RWPE1 (cell line): Measurements from ENCODE around the gene LYZL1.
"Not testable (repeated sequence)": the region's sequence is repeated elsewhere in the genome, so short reads cannot be mapped to it uniquely, and the experiment has no call there.

Source experiments
- CTCF ChIA-PET: fragments of 350-600 bp; sonication (Branson Sonifier 250); formaldehyde crosslinking; extraction: SDS; loops from one replicate; lab custom pipeline; 2021; lab: Yijun Ruan, JAX
- POLR2A ChIA-PET: fragments of 400-600 bp; formaldehyde crosslinking; extraction: SDS; loops from one replicate; lab custom pipeline; 2020; ENCODE audit warnings: antibody characterized with exemption; ENCODE audit not compliant: low non-redundant PET; lab: Yijun Ruan, JAX
- DNase-seq: peaks from one replicate; pipeline ENCODE4 v3.0.0; 2012; ENCODE audit warnings: low spot score
- H3K27ac ChIP-seq: fragments of 450-650 bp; 2 replicates; pipeline ENCODE4 v1.5.1; 2017
- CTCF ChIP-seq: fragments of 450-650 bp; conservative IDR thresholded peaks from 2 replicates; pipeline ENCODE4 v1.5.1; 2017; ENCODE audit warnings: low read depth, mild to moderate bottlenecking

Gene LYZL1

GRCh38 chr10:29353887-29354561, 65.2 kb downstream of the LYZL1 start:
- CTCF ChIA-PET = no interaction called here
- DNase-seq = no peak
- H3K27ac ChIP-seq = no peak overlapping the region
- TF ChIP-seq CTCF = no peak
- POLR2A ChIA-PET = no interaction called here

GRCh38 chr10:29355411-29355991, 66.6 kb downstream of the LYZL1 start:
- DNase-seq = no peak
- POLR2A ChIA-PET = no interaction called here
- TF ChIP-seq CTCF = no peak
- no peak overlapping the region for H3K27ac ChIP-seq
- CTCF ChIA-PET = no interaction called here

GRCh38 chr10:29356931-29357330, 68.1 kb downstream of the LYZL1 start:
- no peak for DNase-seq
- TF ChIP-seq CTCF = no peak
- POLR2A ChIA-PET = no interaction called here
- H3K27ac ChIP-seq = no peak overlapping the region
- CTCF ChIA-PET = interaction anchor here (0.5 kb wide), 1 partner anchor 1106 kb away, joined by 3 read pairs; no protein-coding TSS in a partner anchor

DNA sequence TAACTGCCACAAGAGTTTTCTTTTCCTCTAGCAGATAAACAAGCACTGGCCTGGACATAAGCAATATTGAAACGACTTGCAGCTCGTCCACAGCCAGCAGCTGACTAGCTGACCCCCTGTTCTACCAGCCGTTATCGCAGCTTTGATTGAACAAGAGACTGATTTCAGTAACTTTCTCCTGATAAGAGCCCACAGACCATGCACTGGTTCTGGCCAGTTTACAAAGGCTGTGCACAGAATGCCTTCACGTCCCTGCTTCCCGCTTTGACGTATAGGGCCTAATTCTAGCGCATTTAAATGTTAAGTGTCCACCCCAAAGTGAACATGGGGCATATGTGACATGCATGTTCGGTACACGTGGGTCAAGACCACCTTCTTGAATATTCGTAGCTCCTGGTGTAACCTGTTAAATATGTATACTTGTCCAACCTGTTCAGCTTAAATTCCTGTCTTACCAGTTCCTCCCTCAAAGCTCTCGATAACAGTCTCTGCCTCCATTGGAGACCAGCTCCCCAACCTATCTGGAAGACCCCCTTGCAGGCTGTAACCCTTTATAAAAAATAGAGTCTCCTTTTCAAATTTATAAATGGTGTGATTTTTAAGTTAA, 69.2 kb downstream of the LYZL1 start:
- DNase-seq = no peak
- TF ChIP-seq CTCF = no peak
- no peak overlapping the region for H3K27ac ChIP-seq
- ChIA-PET CTCF (interaction anchor here (0.6 to 0.7 kb wide), 2 partner anchors 29 to 664 kb away, joined by 3 to 10 read pairs; no protein-coding TSS in a partner anchor), POLR2A (no interaction called here)

DNA sequence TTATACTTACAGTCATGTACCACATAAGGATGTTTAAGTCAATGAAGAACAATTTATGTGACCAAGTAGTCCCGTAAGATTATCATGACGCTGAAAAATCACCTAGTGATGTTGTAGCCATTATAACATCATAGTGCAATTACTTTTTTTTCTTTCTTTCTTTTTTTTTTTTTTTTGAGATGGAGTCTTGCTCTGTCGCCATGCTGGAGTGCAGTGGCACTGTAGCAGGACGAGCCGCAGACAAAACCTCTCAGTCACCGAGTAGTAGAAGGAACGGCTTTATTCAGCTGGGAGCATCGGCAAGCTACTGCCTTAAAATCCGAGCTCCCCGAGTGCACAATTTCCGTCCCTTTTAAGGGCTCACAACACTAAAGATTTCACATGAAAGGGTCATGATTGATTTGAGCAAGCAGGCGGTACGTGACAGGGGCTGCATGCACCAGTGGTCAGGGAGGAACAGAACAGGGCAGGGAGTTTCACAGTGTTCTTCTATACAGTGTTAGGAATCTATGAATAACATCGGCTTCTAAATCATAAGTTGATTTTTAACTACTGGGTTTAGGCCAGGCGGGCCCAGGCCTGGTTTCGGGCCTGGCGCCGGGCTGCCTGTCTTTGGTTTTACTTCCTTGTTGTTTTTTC, 71.5 kb downstream of the LYZL1 start:
- CTCF ChIA-PET, H3K27ac ChIP-seq, POLR2A ChIA-PET, DNase-seq: not testable (repeated sequence)
